H1 (cell line): Measurements from ENCODE around the gene CCL23. TPM values are rescaled to one million over a fixed set of nuclear protein-coding genes. Genes with fewer than 3 reads are reported as not detected.

Source experiments
- CBX5 ChIP-seq: fragments of 300-800, 300-1000 bp; sonication (generic); IDR thresholded peaks from 2 replicates; pipeline ENCODE4 v1.7.1; 2016; ENCODE audit warnings: antibody characterized with exemption, low read length, low read depth
- CTCF ChIP-seq, 3 experiments: IDR thresholded peaks; 1 replicate in 2 of 3; 2 replicates in 1 of 3; pipeline versions ENCODE4 v1.5.1 to v1.6.1; 2011; ENCODE audit warnings: low read length in 3 of 3, mild to moderate bottlenecking in 3 of 3, inconsistent platforms in 2 of 3, low read depth in 1 of 3, moderate library complexity in 1 of 3; ENCODE audit not compliant: insufficient read depth in 1 of 3; ENCODE audit errors: control extremely low read depth in 1 of 3
- GTF2F1 ChIP-seq: IDR thresholded peaks from 2 replicates; pipeline ENCODE4 v1.6.1; 2012; ENCODE audit warnings: low read depth, low read length, improper control_type of control experiment, borderline replicate concordance
- HDAC2 ChIP-seq, 2 experiments: fragments of 300-600 bp in 1 of 2; sonication (generic) in 1 of 2; IDR thresholded peaks; 2 replicates each; pipeline ENCODE4 v1.6.1; 2011 to 2012; ENCODE audit warnings: low read depth in 2 of 2, low read length in 2 of 2, mild to moderate bottlenecking in 2 of 2, moderate library complexity in 2 of 2, borderline replicate concordance in 1 of 2, inconsistent platforms in 1 of 2
- KDM1A ChIP-seq: fragments of 200-600, 300-600 bp; sonication (generic); IDR thresholded peaks from 2 replicates; pipeline ENCODE4 v1.7.1; 2016; ENCODE audit warnings: mild to moderate bottlenecking, low read length, borderline replicate concordance
- SP2 ChIP-seq: IDR thresholded peaks from 2 replicates; pipeline ENCODE4 v1.6.1; 2012; ENCODE audit warnings: mild to moderate bottlenecking, low read length, inconsistent platforms
- SP4 ChIP-seq: IDR thresholded peaks from 2 replicates; pipeline ENCODE4 v1.6.1; 2012; ENCODE audit warnings: low read length, inconsistent platforms
- polyA plus RNA-seq, 7 experiments: library from polyadenylated mRNA; depleted of rRNA in 3 of 7; stranded (reverse) in 5 of 7; unstranded in 2 of 7; fragments of >200 nt in 5 of 7; fragments of 200-250 nt in 2 of 7; gene quantifications; 1 replicate in 5 of 7; 2 replicates in 1 of 7; 4 replicates in 1 of 7; pipeline versions ENCODE4 v1.2.1 to v1.2.3, GENCODE V29; 2011 to 2013; ENCODE audit warnings: missing spikeins in 2 of 7, mixed read lengths in 2 of 7
- total RNA-seq: library from RNA; stranded (reverse); fragmentation: NEBNext Ultra II Directional; extraction: Animal tissue kit (Norgen Biotek cat#: 25700); gene quantifications from 2 replicates; pipeline ENCODE4 v1.2.1, GENCODE V29; 2021

The CCL23 gene
- total and polyA plus RNA-seq, 2 of the 8 experiments (the other 6 are each of a cell fraction or from before 2014, with no cell fraction given): not detected

GRCh38 chr17:36008998-36009665 is 8.6 kb downstream of the CCL23 start (continued):
- no peak for TF ChIP-seq SP4
- TF ChIP-seq CTCF (IDR thresholded peaks at IDR 0.05; ENCODE audit: control extremely low read depth in 1 of 3, insufficient read depth in 1 of 3, low read depth in 1 of 3, low read length in 3 of 3): peak; percentile 23 to 38 (median 32); a peak in 3 of 4 replicates
- TF ChIP-seq SP2: no peak
- TF ChIP-seq HDAC2 (IDR thresholded peaks at IDR 0.05; ENCODE audit: borderline replicate concordance in 1 of 2, low read depth in 2 of 2, low read length in 2 of 2): no peak
- TF ChIP-seq CBX5: no peak
- no peak for TF ChIP-seq KDM1A
- no peak for TF ChIP-seq GTF2F1
